ENCODE data around the gene ZSCAN4.

ZSCAN4 gene

GRCh38 chr19:57633832-57634131, 35.0 kb upstream of the ZSCAN4 start:
- Histone ChIP-seq H2BK15ac (ENCODE audit: low read depth, poor library complexity, severe bottlenecking) (no peak overlapping the region), H3K9ac (ENCODE audit: low read length) (peak overlapping the region; percentile 91), H3K4me3 (ENCODE audit: insufficient read depth in 1 of 2, low read depth in 1 of 2, low read length in 2 of 2) (peak overlapping the region; percentile 87 to 96), H3K4ac (ENCODE audit: low read depth in 1 of 2, low read length in 2 of 2) (peak overlapping the region in 1 of 2 experiments; percentile 62), H3K14ac (ENCODE audit: low read length in 2 of 2) (no peak overlapping the region), H3K23ac (ENCODE audit: low read length in 2 of 2) (no peak overlapping the region), H3K36me3 (ENCODE audit: control insufficient read depth in 1 of 2, insufficient read depth in 2 of 2, low read depth in 1 of 2, low read length in 2 of 2) (peaks cover 9 to 51% of the 10 kb centered on the region in 2 experiments), H3K4me1 (ENCODE audit: control insufficient read depth, insufficient read depth, low read depth, low read length) (peaks cover 2% of the 10 kb centered on the region), H3K79me1 (replicated peaks; ENCODE audit: low read length, poor library complexity, severe bottlenecking) (peaks cover 20% of the 10 kb centered on the region), H4K91ac (ENCODE audit: low read length) (no peak overlapping the region), H3K18ac (ENCODE audit: low read depth in 1 of 2, low read length in 2 of 2) (peak overlapping the region in 1 of 2 experiments; percentile 61), H3K27ac (ENCODE audit: low read length, poor library complexity, severe bottlenecking) (no peak overlapping the region), H2AK5ac (ENCODE audit: low read length, severe bottlenecking) (no peak overlapping the region), H2BK120ac (ENCODE audit: low read depth, low read length) (no peak overlapping the region), H3K9me3 (ENCODE audit: control insufficient read depth, low read length) (peaks cover 41% of the 10 kb centered on the region), H2AFZ (ENCODE audit: low read depth, low read length) (peak overlapping the region; percentile 87), H3K27me3 (ENCODE audit: control insufficient read depth in 1 of 2, insufficient read depth in 1 of 2, low read length in 2 of 2) (no peaks in the 10 kb centered on the region), H3K4me2 (ENCODE audit: low read length, poor library complexity, severe bottlenecking) (peak overlapping the region; percentile 72), H4K8ac (ENCODE audit: low read length) (peak overlapping the region; percentile 87), H2BK12ac (ENCODE audit: low read length in 2 of 2) (no peak overlapping the region), H2BK5ac (ENCODE audit: low read depth, low read length, poor library complexity, severe bottlenecking) (no peak overlapping the region)
- 58% methylated on average over 6 of the region's 6 CpGs for WGBS
- DNase-seq: no peak

- no peak overlapping the region for H3K4ac ChIP-seq (ENCODE audit: low read depth in 1 of 2, low read length in 2 of 2)
- H4K8ac ChIP-seq (ENCODE audit: low read length): no peak overlapping the region
- 95% methylated on average over 4 of the region's 4 CpGs for WGBS
Measured at GRCh38 chr19:57637379-57637778, 31.4 kb upstream of the ZSCAN4 start.

GRCh38 chr19:57641715-57642234, 27.0 kb upstream of the ZSCAN4 start:
- no peak overlapping the region for H3K9ac ChIP-seq (ENCODE audit: low read length)
- H4K91ac ChIP-seq (ENCODE audit: low read length): no peak overlapping the region
- peaks cover 13% of the 10 kb centered on the region for H3K79me1 ChIP-seq (replicated peaks; ENCODE audit: low read length, poor library complexity, severe bottlenecking)
- H3K4me3 ChIP-seq (ENCODE audit: insufficient read depth in 1 of 2, low read depth in 1 of 2, low read length in 2 of 2): peak overlapping the region in 1 of 2 experiments; percentile 59
- H2BK12ac ChIP-seq (ENCODE audit: low read length in 2 of 2): no peak overlapping the region
- no peak overlapping the region for H4K8ac ChIP-seq (ENCODE audit: low read length)
- H3K9me3 ChIP-seq (ENCODE audit: control insufficient read depth, low read length): peaks cover 69% of the 10 kb centered on the region
- H2BK15ac ChIP-seq (ENCODE audit: low read depth, poor library complexity, severe bottlenecking): no peak overlapping the region
- DNase-seq: no peak
- no peak overlapping the region for H3K18ac ChIP-seq (ENCODE audit: low read depth in 1 of 2, low read length in 2 of 2)
- no peak overlapping the region for H2AFZ ChIP-seq (ENCODE audit: low read depth, low read length)
- H3K23ac ChIP-seq (ENCODE audit: low read length in 2 of 2): no peak overlapping the region
- no peak overlapping the region for H3K27ac ChIP-seq (ENCODE audit: low read length, poor library complexity, severe bottlenecking)
- no peak overlapping the region for H2AK5ac ChIP-seq (ENCODE audit: low read length, severe bottlenecking)
- no peak overlapping the region for H3K14ac ChIP-seq (ENCODE audit: low read length in 2 of 2)
- no peak overlapping the region for H3K4ac ChIP-seq (ENCODE audit: low read depth in 1 of 2, low read length in 2 of 2)
- H3K36me3 ChIP-seq (ENCODE audit: control insufficient read depth in 1 of 2, insufficient read depth in 2 of 2, low read depth in 1 of 2, low read length in 2 of 2): peaks cover 36 to 65% of the 10 kb centered on the region in 2 experiments
- no peak overlapping the region for H2BK120ac ChIP-seq (ENCODE audit: low read depth, low read length)
- no peaks in the 10 kb centered on the region for H3K4me1 ChIP-seq (ENCODE audit: control insufficient read depth, insufficient read depth, low read depth, low read length)
- WGBS: 98% methylated on average over 3 of the region's 4 CpGs
- no peaks in the 10 kb centered on the region for H3K27me3 ChIP-seq (ENCODE audit: control insufficient read depth in 1 of 2, insufficient read depth in 1 of 2, low read length in 2 of 2)
- no peak overlapping the region for H3K4me2 ChIP-seq (ENCODE audit: low read length, poor library complexity, severe bottlenecking)
- no peak overlapping the region for H2BK5ac ChIP-seq (ENCODE audit: low read depth, low read length, poor library complexity, severe bottlenecking)

More at GRCh38 chr19:57637379-57637778, 31.4 kb upstream of the ZSCAN4 start:
- Histone ChIP-seq H3K36me3 (ENCODE audit: control insufficient read depth in 1 of 2, insufficient read depth in 2 of 2, low read depth in 1 of 2, low read length in 2 of 2) (peaks cover 38 to 79% of the 10 kb centered on the region in 2 experiments), H2BK120ac (ENCODE audit: low read depth, low read length) (no peak overlapping the region), H3K4me2 (ENCODE audit: low read length, poor library complexity, severe bottlenecking) (no peak overlapping the region), H2BK5ac (ENCODE audit: low read depth, low read length, poor library complexity, severe bottlenecking) (no peak overlapping the region), H3K79me1 (replicated peaks; ENCODE audit: low read length, poor library complexity, severe bottlenecking) (peaks cover 27% of the 10 kb centered on the region), H3K9me3 (ENCODE audit: control insufficient read depth, low read length) (peaks cover 71% of the 10 kb centered on the region), H2BK12ac (ENCODE audit: low read length in 2 of 2) (no peak overlapping the region), H3K4me3 (ENCODE audit: insufficient read depth in 1 of 2, low read depth in 1 of 2, low read length in 2 of 2) (no peak overlapping the region), H2AK5ac (ENCODE audit: low read length, severe bottlenecking) (no peak overlapping the region), H4K91ac (ENCODE audit: low read length) (no peak overlapping the region), H3K18ac (ENCODE audit: low read depth in 1 of 2, low read length in 2 of 2) (no peak overlapping the region), H3K14ac (ENCODE audit: low read length in 2 of 2) (no peak overlapping the region), H3K9ac (ENCODE audit: low read length) (no peak overlapping the region), H2BK15ac (ENCODE audit: low read depth, poor library complexity, severe bottlenecking) (no peak overlapping the region), H3K27ac (ENCODE audit: low read length, poor library complexity, severe bottlenecking) (no peak overlapping the region), H3K4me1 (ENCODE audit: control insufficient read depth, insufficient read depth, low read depth, low read length) (peaks cover 2% of the 10 kb centered on the region), H2AFZ (ENCODE audit: low read depth, low read length) (no peak overlapping the region), H3K23ac (ENCODE audit: low read length in 2 of 2) (no peak overlapping the region), H3K27me3 (ENCODE audit: control insufficient read depth in 1 of 2, insufficient read depth in 1 of 2, low read length in 2 of 2) (no peaks in the 10 kb centered on the region)
- DNase-seq: no peak

GRCh38 chr19:57642396-57643046, 26.2 kb upstream of the ZSCAN4 start:
- Histone ChIP-seq H3K14ac (ENCODE audit: low read length in 2 of 2) (no peak overlapping the region), H3K36me3 (ENCODE audit: control insufficient read depth in 1 of 2, insufficient read depth in 2 of 2, low read depth in 1 of 2, low read length in 2 of 2) (peaks cover 33 to 58% of the 10 kb centered on the region in 2 experiments), H3K4ac (ENCODE audit: low read depth in 1 of 2, low read length in 2 of 2) (no peak overlapping the region), H2BK5ac (ENCODE audit: low read depth, low read length, poor library complexity, severe bottlenecking) (no peak overlapping the region), H3K4me1 (ENCODE audit: control insufficient read depth, insufficient read depth, low read depth, low read length) (no peaks in the 10 kb centered on the region), H2BK15ac (ENCODE audit: low read depth, poor library complexity, severe bottlenecking) (no peak overlapping the region), H3K18ac (ENCODE audit: low read depth in 1 of 2, low read length in 2 of 2) (no peak overlapping the region), H2BK120ac (ENCODE audit: low read depth, low read length) (no peak overlapping the region), H3K9ac (ENCODE audit: low read length) (no peak overlapping the region), H3K9me3 (ENCODE audit: control insufficient read depth, low read length) (peaks cover 62% of the 10 kb centered on the region), H2AK5ac (ENCODE audit: low read length, severe bottlenecking) (no peak overlapping the region), H3K27me3 (ENCODE audit: control insufficient read depth in 1 of 2, insufficient read depth in 1 of 2, low read length in 2 of 2) (no peaks in the 10 kb centered on the region), H2BK12ac (ENCODE audit: low read length in 2 of 2) (no peak overlapping the region), H4K91ac (ENCODE audit: low read length) (no peak overlapping the region), H3K23ac (ENCODE audit: low read length in 2 of 2) (no peak overlapping the region), H3K4me3 (ENCODE audit: insufficient read depth in 1 of 2, low read depth in 1 of 2, low read length in 2 of 2) (peak overlapping the region in 1 of 2 experiments; percentile 59), H3K4me2 (ENCODE audit: low read length, poor library complexity, severe bottlenecking) (no peak overlapping the region), H2AFZ (ENCODE audit: low read depth, low read length) (no peak overlapping the region), H3K27ac (ENCODE audit: low read length, poor library complexity, severe bottlenecking) (no peak overlapping the region), H3K79me1 (replicated peaks; ENCODE audit: low read length, poor library complexity, severe bottlenecking) (peaks cover 11% of the 10 kb centered on the region), H4K8ac (ENCODE audit: low read length) (no peak overlapping the region)
- DNase-seq: no peak
- WGBS: 92% methylated on average over 3 of the region's 4 CpGs
